ENCODE data around the gene INPP5A.
"Not testable (repeated sequence)": the region's sequence is repeated elsewhere in the genome, so short reads cannot be mapped to it uniquely, and the experiment has no call there.

INPP5A gene

DNA sequence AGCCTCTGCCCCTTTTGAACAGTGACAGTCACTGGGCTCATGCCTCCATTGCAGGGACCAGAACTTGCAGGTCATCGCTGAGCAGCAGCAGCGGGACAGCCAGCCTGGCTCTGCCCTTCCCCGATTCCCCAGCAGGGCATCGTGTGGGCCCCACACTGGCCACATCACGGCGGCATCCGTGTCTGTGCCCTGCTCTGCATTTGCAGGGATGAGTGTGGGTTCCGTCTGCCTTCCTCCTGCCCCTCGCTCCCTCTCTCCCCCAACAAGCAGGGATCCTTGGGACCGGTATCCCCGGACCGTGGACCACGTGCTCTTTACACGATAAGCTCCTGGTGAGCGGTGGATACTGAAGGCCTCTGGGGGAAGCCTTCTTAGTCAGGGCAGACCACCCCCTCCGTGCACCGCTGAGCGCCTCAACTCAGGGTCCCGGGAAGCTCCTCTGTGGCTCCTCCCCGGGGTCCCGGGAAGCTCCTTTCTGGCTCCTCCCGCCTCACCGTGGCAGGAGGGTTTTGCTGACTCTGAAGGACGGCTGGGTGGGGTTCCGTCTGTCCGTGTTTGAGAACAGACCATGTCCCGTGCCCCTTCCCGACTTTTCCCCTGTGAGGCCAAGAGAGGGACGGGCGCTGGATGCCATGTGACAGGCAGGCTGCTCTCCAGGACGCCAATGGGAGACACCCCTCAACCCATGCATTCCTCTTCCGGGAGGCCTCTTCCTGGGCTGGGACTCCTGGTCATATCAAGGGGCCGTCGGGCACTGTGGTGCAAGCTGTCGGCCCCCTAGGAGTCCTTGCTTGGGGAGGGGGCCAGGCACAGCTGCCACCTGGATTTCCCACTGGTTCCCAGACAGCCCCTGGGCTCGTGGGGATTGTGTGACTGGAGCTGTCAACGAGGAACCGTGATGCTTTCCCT lies 271.9 kb downstream of the INPP5A start:
- FAIRE-seq (no peak), DNase-seq (ENCODE audit: extremely low spot score, insufficient read length, low read depth) (no peak)

- DNase-seq (ENCODE audit: extremely low spot score, insufficient read length, low read depth), result no peak
- FAIRE-seq, result no peak
These were observed 272.7 kb downstream of the INPP5A start for GRCh38 chr10:132810141-132810806.

- no peak for FAIRE-seq
- no peak for DNase-seq (ENCODE audit: extremely low spot score, insufficient read length, low read depth)
These were observed 273.5 kb downstream of the INPP5A start for GRCh38 chr10:132810807-132811700.

- DNase-seq (ENCODE audit: extremely low spot score, insufficient read length, low read depth) (no peak), FAIRE-seq (no peak)
These were observed 274.4 kb downstream of the INPP5A start for GRCh38 chr10:132811891-132812481.

DNA sequence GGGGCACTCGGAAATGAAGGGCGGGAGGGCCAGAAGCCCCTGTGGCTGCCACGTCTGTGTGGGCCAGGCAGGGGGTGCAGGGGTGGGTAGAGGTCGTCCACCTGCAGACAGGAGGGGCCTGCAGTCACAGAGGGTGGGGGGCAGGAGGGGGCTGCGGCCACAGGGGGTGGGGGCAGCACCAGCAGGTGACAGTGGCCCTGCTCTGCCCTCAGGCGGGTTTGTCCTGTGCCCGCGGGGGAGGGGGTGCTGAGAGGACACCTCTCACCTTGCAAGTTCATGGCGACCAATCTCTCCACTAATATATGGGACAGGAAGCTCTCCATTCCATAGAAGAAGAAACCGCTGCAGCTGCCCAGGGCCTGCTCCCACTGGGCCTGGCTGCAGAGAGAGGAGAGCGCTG lies 274.9 kb downstream of the INPP5A start:
- FAIRE-seq (no peak), DNase-seq (ENCODE audit: extremely low spot score, insufficient read length, low read depth) (no peak)

DNA sequence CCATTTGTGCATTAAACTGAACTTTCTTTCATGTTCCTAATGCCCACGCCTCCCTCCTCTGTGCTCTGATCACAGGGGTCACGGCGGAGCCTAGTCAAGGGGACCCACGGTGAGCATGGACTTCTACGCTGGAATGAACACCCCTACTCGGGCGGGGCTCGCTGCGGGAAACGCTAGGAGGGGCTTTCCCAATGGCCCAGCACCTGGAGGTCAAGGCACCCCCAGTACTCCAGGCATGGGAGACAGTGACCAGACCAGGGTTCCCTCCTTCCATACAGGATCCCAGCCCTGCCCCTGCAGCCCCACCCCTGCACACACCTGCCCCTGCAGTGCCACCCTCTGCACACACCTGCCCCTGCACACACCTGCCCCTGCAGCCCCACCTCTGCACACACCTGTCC lies 275.4 kb downstream of the INPP5A start:
- DNase-seq (ENCODE audit: extremely low spot score, insufficient read length, low read depth) (no peak), FAIRE-seq (no peak)

DNA sequence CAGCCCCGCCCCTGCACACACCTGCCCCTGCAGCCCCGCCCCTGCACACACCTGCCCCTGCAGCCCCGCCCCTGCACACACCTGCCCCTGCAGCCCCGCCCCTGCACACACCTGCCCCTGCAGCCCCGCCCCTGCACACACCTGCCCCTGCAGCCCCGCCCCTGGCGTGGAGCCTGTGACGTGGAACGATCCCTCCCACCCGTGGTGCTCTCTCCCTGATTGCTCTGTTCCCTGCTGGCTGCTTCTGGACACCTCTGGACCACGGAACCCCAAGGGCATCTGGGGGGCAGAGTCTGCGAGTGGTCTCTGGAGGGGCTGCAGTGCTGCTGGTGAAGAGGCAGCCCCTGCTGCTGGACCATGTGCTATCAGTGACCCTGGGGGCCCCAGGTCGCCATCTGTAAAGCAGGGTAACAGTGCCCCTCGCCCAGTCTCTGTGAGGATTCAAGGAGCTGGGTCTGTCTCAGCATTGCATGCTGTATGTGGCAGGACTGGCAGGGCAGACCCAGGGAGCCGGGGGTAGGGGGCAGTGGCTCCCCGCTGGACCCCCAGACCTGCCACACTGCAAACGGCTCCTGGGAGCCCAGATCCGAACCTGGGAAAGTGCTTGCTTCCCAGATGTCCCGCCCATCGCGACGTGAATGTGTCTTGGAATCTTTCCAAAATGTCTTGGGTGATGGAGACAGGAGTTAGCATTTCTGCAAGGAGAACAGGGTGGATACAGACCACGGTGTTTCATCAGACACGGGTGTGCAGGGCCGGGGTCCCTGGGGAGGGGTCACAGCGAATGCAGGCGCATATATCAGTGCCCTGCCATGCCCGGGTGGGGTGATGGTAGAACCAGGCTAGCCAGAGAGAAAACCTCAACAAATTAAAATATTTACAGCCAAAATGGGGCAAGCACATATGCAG lies 276.2 kb downstream of the INPP5A start:
- FAIRE-seq, result no peak
- no peak for DNase-seq (ENCODE audit: extremely low spot score, insufficient read length, low read depth)

- FAIRE-seq, result no peak
- no peak for DNase-seq (ENCODE audit: extremely low spot score, insufficient read length, low read depth)
These were observed 276.9 kb downstream of the INPP5A start for GRCh38 chr10:132814469-132814856.

DNA sequence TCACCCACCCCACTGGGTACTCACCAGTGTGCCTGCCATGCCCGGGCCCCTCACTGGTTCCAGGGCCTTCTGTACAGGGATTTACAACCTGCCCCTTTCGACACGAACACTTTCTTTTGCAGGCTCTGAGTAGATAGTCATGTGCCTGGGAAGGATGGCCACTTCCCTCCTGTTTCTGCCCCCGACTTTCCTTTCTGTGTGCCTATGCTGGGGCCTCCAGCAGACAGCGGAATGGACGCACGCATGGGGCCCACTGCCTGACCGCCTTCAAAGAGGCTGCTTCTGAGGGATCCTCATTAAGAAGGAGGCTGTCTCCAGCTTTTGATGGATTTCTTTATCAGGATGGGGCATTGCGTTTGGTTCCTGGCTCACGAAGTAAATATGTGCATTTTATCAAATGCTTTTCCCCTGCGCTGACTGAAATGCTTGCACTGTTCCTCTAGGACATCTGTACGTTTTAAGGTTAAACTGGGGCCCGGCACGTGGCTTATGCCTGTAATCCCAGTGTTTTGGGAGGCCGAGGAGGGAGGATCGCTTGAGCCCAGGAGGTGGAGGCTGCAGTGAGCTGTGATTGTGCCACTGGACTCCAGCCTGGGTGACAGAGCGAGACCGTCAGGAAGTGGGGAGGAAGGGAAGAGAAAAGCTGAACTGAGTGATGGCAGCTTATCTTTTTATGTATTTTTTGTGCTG lies 277.7 kb downstream of the INPP5A start:
- FAIRE-seq (no peak), DNase-seq (ENCODE audit: extremely low spot score, insufficient read length, low read depth) (no peak)

- FAIRE-seq (no peak), DNase-seq (ENCODE audit: extremely low spot score, insufficient read length, low read depth) (no peak)
These were observed 279.1 kb downstream of the INPP5A start for GRCh38 chr10:132816718-132817117.

GRCh38 chr10:132817701-132818211 lies 280.2 kb downstream of the INPP5A start:
- no peak for DNase-seq (ENCODE audit: extremely low spot score, insufficient read length, low read depth)
- no peak for FAIRE-seq

GRCh38 chr10:132820056-132820455 lies 282.5 kb downstream of the INPP5A start:
- no peak for FAIRE-seq
- no peak for DNase-seq (ENCODE audit: extremely low spot score, insufficient read length, low read depth)

DNA sequence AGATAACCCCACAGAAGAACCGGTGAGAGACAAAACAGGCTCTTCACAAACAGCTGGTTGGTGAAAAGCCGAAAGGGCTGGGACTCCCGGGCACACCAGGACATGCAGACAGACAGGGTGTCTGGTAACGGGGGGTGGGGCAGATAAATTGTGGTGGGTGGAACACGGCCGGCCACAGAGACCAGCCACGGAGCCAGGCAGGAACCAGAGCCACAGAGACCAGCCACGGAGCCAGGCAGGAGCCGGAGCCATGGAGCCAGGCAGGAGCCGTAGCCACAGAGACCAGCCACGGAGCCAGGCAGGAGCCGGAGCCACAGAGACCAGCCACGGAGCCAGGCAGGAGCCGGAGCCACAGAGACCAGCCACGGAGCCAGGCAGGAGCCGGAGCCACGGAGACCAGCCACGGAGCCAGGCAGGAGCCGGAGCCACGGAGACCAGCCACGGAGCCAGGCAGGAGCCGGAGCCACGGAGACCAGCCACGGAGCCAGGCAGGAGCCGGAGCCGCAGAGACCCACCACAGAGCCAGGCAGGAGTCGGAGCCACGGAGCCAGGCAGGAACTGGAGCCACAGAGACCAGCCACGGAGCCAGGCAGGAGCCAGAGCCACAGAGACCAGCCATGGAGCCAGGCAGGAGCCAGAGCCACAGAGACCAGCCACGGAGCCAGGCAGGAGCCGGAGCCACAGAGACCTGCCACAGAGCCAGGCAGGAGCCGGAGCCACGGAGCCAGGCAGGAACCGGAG lies 288.4 kb downstream of the INPP5A start:
- DNase-seq (ENCODE audit: extremely low spot score, insufficient read length, low read depth); FAIRE-seq: not testable (repeated sequence)

- FAIRE-seq, result no peak
- no peak for DNase-seq (ENCODE audit: extremely low spot score, insufficient read length, low read depth)
These were observed 289.2 kb downstream of the INPP5A start for GRCh38 chr10:132826524-132827422.

GRCh38 chr10:132827423-132827789 lies 289.8 kb downstream of the INPP5A start:
- FAIRE-seq (no peak), DNase-seq (ENCODE audit: extremely low spot score, insufficient read length, low read depth) (no peak)

DNA sequence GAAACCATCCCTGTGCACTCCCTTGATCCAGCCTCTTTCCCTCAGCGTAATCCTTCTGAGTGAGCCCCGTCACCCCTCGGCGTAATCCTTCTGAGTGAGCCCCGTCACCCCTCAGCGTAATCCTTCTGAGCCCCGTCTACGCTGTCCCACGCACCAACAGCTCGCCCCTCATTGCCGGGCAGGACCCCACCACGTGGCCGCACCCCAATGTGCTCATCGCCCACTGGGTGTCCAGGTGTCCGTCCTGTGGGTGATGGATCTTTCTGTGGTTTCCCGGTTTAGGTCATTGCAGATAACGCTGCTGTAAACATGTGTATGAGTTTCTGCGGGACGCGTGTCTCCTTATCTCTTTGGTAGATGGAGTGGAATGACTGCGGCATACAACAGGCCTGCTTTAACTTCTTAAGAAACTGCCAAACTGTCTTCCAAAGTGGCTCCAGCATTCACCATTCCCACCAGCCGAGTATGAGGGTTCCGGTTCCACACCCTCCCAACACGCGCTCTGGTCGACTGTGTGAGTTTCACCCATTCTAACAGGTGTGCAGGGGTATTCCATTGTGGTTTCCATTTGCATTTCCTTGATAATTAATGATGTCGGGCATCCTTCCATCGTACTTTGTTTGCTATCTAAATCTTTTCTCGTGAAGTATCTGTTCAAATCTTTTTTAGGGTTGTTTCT lies 290.4 kb downstream of the INPP5A start:
- FAIRE-seq, result no peak
- no peak for DNase-seq (ENCODE audit: extremely low spot score, insufficient read length, low read depth)

Measured in GM18507 (cell line).